HepG2 (cell line): ENCODE data around the gene CISD3. TPM values are rescaled to one million over a fixed set of nuclear protein-coding genes. Genes with fewer than 3 reads are reported as not detected.

Source experiments
- CCDC6 ChIP-seq: sonication (generic); formaldehyde crosslinking; IDR thresholded peaks from 2 replicates; pipeline ENCODE4 v1.8.1; 2022; ENCODE audit warnings: mild to moderate bottlenecking, missing genetic modification reagents, moderate library complexity
- GATAD2A ChIP-seq: IDR thresholded peaks from 2 replicates; pipeline ENCODE4 v1.6.1; 2016
- HMG20B ChIP-seq: conservative IDR thresholded peaks from 2 replicates; pipeline ENCODE4 v1.6.1; 2016; ENCODE audit warnings: missing genetic modification reagents, missing compliant biosample characterization
- KMT2B ChIP-seq: IDR thresholded peaks from 2 replicates; pipeline ENCODE4 v1.6.1; 2016; ENCODE audit warnings: missing genetic modification reagents, missing compliant biosample characterization
- MAF1 ChIP-seq: sonication (generic); formaldehyde crosslinking; IDR thresholded peaks from 2 replicates; pipeline ENCODE4 v1.5.0; 2020; ENCODE audit warnings: missing genetic modification reagents, borderline replicate concordance
- MED13 ChIP-seq: sonication (generic); formaldehyde crosslinking; IDR thresholded peaks from 2 replicates; pipeline ENCODE4 v1.5.0; 2020; ENCODE audit warnings: missing genetic modification reagents
- MXD3 ChIP-seq: IDR thresholded peaks from 2 replicates; pipeline ENCODE4 v1.6.1; 2016; ENCODE audit warnings: mild to moderate bottlenecking, missing biosample characterization, missing genetic modification reagents
- NCOA1 ChIP-seq: sonication (generic); formaldehyde crosslinking; IDR thresholded peaks from 2 replicates; pipeline ENCODE4 v1.9.0; 2021; ENCODE audit warnings: missing genetic modification reagents
- POGK ChIP-seq: sonication (generic); formaldehyde crosslinking; conservative IDR thresholded peaks from 2 replicates; pipeline ENCODE4 v1.8.0; 2022; ENCODE audit warnings: mild to moderate bottlenecking, moderate library complexity, missing genetic modification reagents
- RARA ChIP-seq: IDR thresholded peaks from 2 replicates; pipeline ENCODE4 v1.6.1; 2016; ENCODE audit warnings: missing genetic modification reagents, missing compliant biosample characterization
- SETDB1 ChIP-seq: sonication (generic); formaldehyde crosslinking; IDR thresholded peaks from 2 replicates; pipeline ENCODE4 v1.5.1; 2020; ENCODE audit warnings: missing genetic modification reagents, mild to moderate bottlenecking, borderline replicate concordance
- STAG1 ChIP-seq: sonication (generic); formaldehyde crosslinking; IDR thresholded peaks from 2 replicates; pipeline ENCODE4 v1.4.0; 2020; ENCODE audit warnings: missing genetic modification reagents
- TFE3 ChIP-seq: IDR thresholded peaks from 2 replicates; pipeline ENCODE4 v1.6.1; 2016
- TP53 ChIP-seq: sonication (generic); formaldehyde crosslinking; conservative IDR thresholded peaks from 2 replicates; pipeline ENCODE4 v1.4.0; 2020; ENCODE audit warnings: missing genetic modification reagents
- ZBTB4 ChIP-seq: sonication (generic); formaldehyde crosslinking; IDR thresholded peaks from 2 replicates; pipeline ENCODE4 v1.4.0; 2020; ENCODE audit warnings: missing genetic modification reagents, mild to moderate bottlenecking, borderline replicate concordance
- ZMYM4 ChIP-seq: sonication (generic); formaldehyde crosslinking; IDR thresholded peaks from 2 replicates; pipeline ENCODE4 v1.8.1; 2023; ENCODE audit warnings: mild to moderate bottlenecking, missing genetic modification reagents
- ZNF160 ChIP-seq: sonication (generic); formaldehyde crosslinking; IDR thresholded peaks from 2 replicates; pipeline ENCODE4 v1.8.0; 2022; ENCODE audit warnings: mild to moderate bottlenecking, inconsistent platforms, missing genetic modification reagents
- ZNF331 ChIP-seq: sonication (generic); formaldehyde crosslinking; IDR thresholded peaks from 2 replicates; pipeline ENCODE4 v1.4.0; 2020; ENCODE audit warnings: missing genetic modification reagents
- ZNF430 ChIP-seq: sonication (generic); formaldehyde crosslinking; IDR thresholded peaks from 2 replicates; pipeline ENCODE4 v1.9.0; 2021; ENCODE audit warnings: mild to moderate bottlenecking, missing genetic modification reagents
- ZNF781 ChIP-seq: sonication (generic); formaldehyde crosslinking; IDR thresholded peaks from 2 replicates; pipeline ENCODE4 v1.5.1; 2020; ENCODE audit warnings: borderline replicate concordance, mild to moderate bottlenecking, missing genetic modification reagents; ENCODE audit errors: not compliant biosample characterization
- ZNF839 ChIP-seq: sonication (generic); formaldehyde crosslinking; IDR thresholded peaks from 2 replicates; pipeline ENCODE4 v1.4.0; 2020; ENCODE audit warnings: missing genetic modification reagents, mild to moderate bottlenecking, borderline replicate concordance
- ZNF841 ChIP-seq: sonication (generic); formaldehyde crosslinking; IDR thresholded peaks from 2 replicates; pipeline ENCODE4 v1.8.1; 2023; ENCODE audit warnings: missing genetic modification reagents, borderline replicate concordance
- ZZZ3 ChIP-seq: sonication (generic); formaldehyde crosslinking; IDR thresholded peaks from 2 replicates; pipeline ENCODE4 v1.4.0; 2020; ENCODE audit warnings: missing genetic modification reagents, mild to moderate bottlenecking, borderline replicate concordance
- polyA plus RNA-seq, 8 experiments: library from polyadenylated mRNA; depleted of rRNA in 3 of 8; stranded (reverse) in 7 of 8; unstranded in 1 of 8; fragments of >200 nt; fragmentation: Illumina TruSeq in 4 of 8; extraction: Trizol in 4 of 8; gene quantifications; 2 replicates each; pipeline versions ENCODE4 v1.2.1 to v1.2.3, GENCODE V29; 2011 to 2016; ENCODE audit warnings: low read depth in 4 of 8, missing spikeins in 1 of 8, mixed read lengths in 1 of 8; ENCODE audit not compliant: insufficient read depth in 1 of 8
- total RNA-seq, 5 experiments: library from RNA; depleted of rRNA; stranded (reverse); fragments of >200 nt; fragmentation: Illumina TruSeq; extraction: Trizol; gene quantifications; 2 replicates each; pipeline ENCODE4 v1.2.3, GENCODE V29; 2016; ENCODE audit warnings: low read depth in 1 of 5

The CISD3 gene
- total and polyA plus RNA-seq, 2 of the 13 experiments (the other 11 are each of a cell fraction or from before 2014, with no cell fraction given): 30.0 to 34.1 TPM

GRCh38 chr17:38749223-38750043 lies 19.3 kb downstream of the CISD3 start (continued):
- peak; percentile 92; the same call in 1 of the 2 replicates for TF ChIP-seq CCDC6
- peak; percentile 64; the same call in 1 of the 2 replicates for TF ChIP-seq ZNF331 (CRISPR knock-in tag)
- TF ChIP-seq TP53 (CRISPR knock-in tag): no peak
- 0 out of 2 replicates have a peak, but pooled peaks have one; percentile 18 for TF ChIP-seq ZZZ3 (CRISPR knock-in tag)
- peak; percentile 0 for TF ChIP-seq MXD3
- peak; percentile 78 for TF ChIP-seq ZNF781 (CRISPR knock-in tag)
- TF ChIP-seq MAF1 (CRISPR knock-in tag): peak; percentile 81; the same call in 1 of the 2 replicates
- TF ChIP-seq ZMYM4 (CRISPR knock-in tag): peak; percentile 56
- TF ChIP-seq ZNF839 (CRISPR knock-in tag): 0 out of 2 replicates have a peak, but pooled peaks have one; percentile 40
- no peak for TF ChIP-seq SETDB1 (CRISPR knock-in tag)
- peak; percentile 96 for TF ChIP-seq RARA (CRISPR knock-in tag)
- peak; percentile 36; the same call in 1 of the 2 replicates for TF ChIP-seq POGK (CRISPR knock-in tag)
- TF ChIP-seq ZBTB4 (CRISPR knock-in tag): peak; percentile 77
- peak; percentile 36; the same call in 1 of the 2 replicates for TF ChIP-seq GATAD2A (CRISPR knock-in tag)
- TF ChIP-seq ZNF430 (CRISPR knock-in tag): peak; percentile 41; the same call in 1 of the 2 replicates
- TF ChIP-seq ZNF160 (CRISPR knock-in tag): peak; percentile 63; the same call in 1 of the 2 replicates
- TF ChIP-seq STAG1 (CRISPR knock-in tag): peak; percentile 19; the same call in 1 of the 2 replicates
- peak; percentile 32; the same call in 1 of the 2 replicates for TF ChIP-seq ZNF841 (CRISPR knock-in tag)
- TF ChIP-seq TFE3 (CRISPR knock-in tag): peak; percentile 86
- TF ChIP-seq KMT2B (CRISPR knock-in tag): peak; percentile 51; the same call in 1 of the 2 replicates
- peak; percentile 49; the same call in 1 of the 2 replicates for TF ChIP-seq NCOA1
- TF ChIP-seq HMG20B (CRISPR knock-in tag): 0 out of 2 replicates have a peak, but pooled peaks have one; percentile 37
- TF ChIP-seq MED13: peak; percentile 76; the same call in 1 of the 2 replicates
